ENCODE results near the gene MSANTD1.

MSANTD1 gene

GRCh38 chr4:3211866-3212265 lies 37.1 kb upstream of the MSANTD1 start:
- Histone ChIP-seq H3K4me1 (ENCODE audit: insufficient read depth, low read length) (no peaks in the 10 kb centered on the region), H3K9ac (ENCODE audit: low read depth, low read length) (no peak overlapping the region), H3K9me3 (ENCODE audit: control insufficient read depth, insufficient read depth, low read length) (no peaks in the 10 kb centered on the region), H3K36me3 (ENCODE audit: insufficient read depth, low read length) (peaks cover 37% of the 10 kb centered on the region)

GRCh38 chr4:3212391-3213105 lies 36.4 kb upstream of the MSANTD1 start:
- no peak overlapping the region for H3K9ac ChIP-seq (ENCODE audit: low read depth, low read length)
- no peaks in the 10 kb centered on the region for H3K9me3 ChIP-seq (ENCODE audit: control insufficient read depth, insufficient read depth, low read length)
- H3K36me3 ChIP-seq (ENCODE audit: insufficient read depth, low read length): peaks cover 34% of the 10 kb centered on the region

GRCh38 chr4:3213106-3213425 lies 35.9 kb upstream of the MSANTD1 start:
- H3K36me3 ChIP-seq (ENCODE audit: insufficient read depth, low read length): peaks cover 28% of the 10 kb centered on the region
- no peak overlapping the region for H3K9ac ChIP-seq (ENCODE audit: low read depth, low read length)
- H3K9me3 ChIP-seq (ENCODE audit: control insufficient read depth, insufficient read depth, low read length): no peaks in the 10 kb centered on the region
- H3K4me1 ChIP-seq (ENCODE audit: insufficient read depth, low read length): no peaks in the 10 kb centered on the region

More at GRCh38 chr4:3212391-3213105, 36.4 kb upstream of the MSANTD1 start:
- H3K4me1 ChIP-seq (ENCODE audit: insufficient read depth, low read length): no peaks in the 10 kb centered on the region

GRCh38 chr4:3213661-3214250 lies 35.2 kb upstream of the MSANTD1 start:
- Histone ChIP-seq H3K4me1 (ENCODE audit: insufficient read depth, low read length) (no peaks in the 10 kb centered on the region), H3K36me3 (ENCODE audit: insufficient read depth, low read length) (peaks cover 30% of the 10 kb centered on the region), H3K9me3 (ENCODE audit: control insufficient read depth, insufficient read depth, low read length) (no peaks in the 10 kb centered on the region), H3K9ac (ENCODE audit: low read depth, low read length) (no peak overlapping the region)

- Histone ChIP-seq H3K9me3 (ENCODE audit: control insufficient read depth, insufficient read depth, low read length) (no peaks in the 10 kb centered on the region), H3K4me1 (ENCODE audit: insufficient read depth, low read length) (no peaks in the 10 kb centered on the region), H3K9ac (ENCODE audit: low read depth, low read length) (no peak overlapping the region), H3K36me3 (ENCODE audit: insufficient read depth, low read length) (peaks cover 28% of the 10 kb centered on the region)
Measured at GRCh38 chr4:3215256-3215655, 33.7 kb upstream of the MSANTD1 start.

- Histone ChIP-seq H3K9me3 (ENCODE audit: control insufficient read depth, insufficient read depth, low read length) (no peaks in the 10 kb centered on the region), H3K9ac (ENCODE audit: low read depth, low read length) (no peak overlapping the region), H3K36me3 (ENCODE audit: insufficient read depth, low read length) (peaks cover 28% of the 10 kb centered on the region), H3K4me1 (ENCODE audit: insufficient read depth, low read length) (no peaks in the 10 kb centered on the region)
Measured at GRCh38 chr4:3215733-3216132, 33.2 kb upstream of the MSANTD1 start.

GRCh38 chr4:3217266-3217665 lies 31.7 kb upstream of the MSANTD1 start:
- peaks cover 31% of the 10 kb centered on the region for H3K36me3 ChIP-seq (ENCODE audit: insufficient read depth, low read length)
- no peaks in the 10 kb centered on the region for H3K9me3 ChIP-seq (ENCODE audit: control insufficient read depth, insufficient read depth, low read length)
- no peaks in the 10 kb centered on the region for H3K4me1 ChIP-seq (ENCODE audit: insufficient read depth, low read length)
- no peak overlapping the region for H3K9ac ChIP-seq (ENCODE audit: low read depth, low read length)

GRCh38 chr4:3217771-3218170 lies 31.2 kb upstream of the MSANTD1 start:
- Histone ChIP-seq H3K36me3 (ENCODE audit: insufficient read depth, low read length) (peaks cover 31% of the 10 kb centered on the region), H3K4me1 (ENCODE audit: insufficient read depth, low read length) (no peaks in the 10 kb centered on the region)

GRCh38 chr4:3218824-3219760 lies 29.9 kb upstream of the MSANTD1 start:
- Histone ChIP-seq H3K4me1 (ENCODE audit: insufficient read depth, low read length) (no peaks in the 10 kb centered on the region), H3K9me3 (ENCODE audit: control insufficient read depth, insufficient read depth, low read length) (no peaks in the 10 kb centered on the region), H3K36me3 (ENCODE audit: insufficient read depth, low read length) (peaks cover 29% of the 10 kb centered on the region), H3K9ac (ENCODE audit: low read depth, low read length) (no peak overlapping the region)

More at GRCh38 chr4:3217771-3218170, 31.2 kb upstream of the MSANTD1 start:
- Histone ChIP-seq H3K9me3 (ENCODE audit: control insufficient read depth, insufficient read depth, low read length) (no peaks in the 10 kb centered on the region), H3K9ac (ENCODE audit: low read depth, low read length) (no peak overlapping the region)

GRCh38 chr4:3219761-3220475 lies 29.0 kb upstream of the MSANTD1 start:
- Histone ChIP-seq H3K9me3 (ENCODE audit: control insufficient read depth, insufficient read depth, low read length) (no peaks in the 10 kb centered on the region), H3K9ac (ENCODE audit: low read depth, low read length) (no peak overlapping the region), H3K36me3 (ENCODE audit: insufficient read depth, low read length) (peaks cover 26% of the 10 kb centered on the region), H3K4me1 (ENCODE audit: insufficient read depth, low read length) (no peaks in the 10 kb centered on the region)

- no peak overlapping the region for H3K9ac ChIP-seq (ENCODE audit: low read depth, low read length)
- H3K36me3 ChIP-seq (ENCODE audit: insufficient read depth, low read length): peaks cover 26% of the 10 kb centered on the region
- no peaks in the 10 kb centered on the region for H3K4me1 ChIP-seq (ENCODE audit: insufficient read depth, low read length)
- H3K9me3 ChIP-seq (ENCODE audit: control insufficient read depth, insufficient read depth, low read length): no peaks in the 10 kb centered on the region
Measured at GRCh38 chr4:3220476-3221183, 28.3 kb upstream of the MSANTD1 start.

GRCh38 chr4:3221184-3221494 lies 27.8 kb upstream of the MSANTD1 start:
- peaks cover 26% of the 10 kb centered on the region for H3K36me3 ChIP-seq (ENCODE audit: insufficient read depth, low read length)
- H3K9ac ChIP-seq (ENCODE audit: low read depth, low read length): no peak overlapping the region
- no peaks in the 10 kb centered on the region for H3K4me1 ChIP-seq (ENCODE audit: insufficient read depth, low read length)
- H3K9me3 ChIP-seq (ENCODE audit: control insufficient read depth, insufficient read depth, low read length): no peaks in the 10 kb centered on the region

- H3K9me3 ChIP-seq (ENCODE audit: control insufficient read depth, insufficient read depth, low read length): no peaks in the 10 kb centered on the region
- H3K36me3 ChIP-seq (ENCODE audit: insufficient read depth, low read length): peaks cover 31% of the 10 kb centered on the region
- H3K9ac ChIP-seq (ENCODE audit: low read depth, low read length): no peak overlapping the region
- H3K4me1 ChIP-seq (ENCODE audit: insufficient read depth, low read length): no peaks in the 10 kb centered on the region
Measured at GRCh38 chr4:3221996-3222395, 27.0 kb upstream of the MSANTD1 start.

GRCh38 chr4:3223346-3223745 lies 25.6 kb upstream of the MSANTD1 start:
- peaks cover 35% of the 10 kb centered on the region for H3K36me3 ChIP-seq (ENCODE audit: insufficient read depth, low read length)
- H3K9ac ChIP-seq (ENCODE audit: low read depth, low read length): no peak overlapping the region
- no peaks in the 10 kb centered on the region for H3K9me3 ChIP-seq (ENCODE audit: control insufficient read depth, insufficient read depth, low read length)
- no peaks in the 10 kb centered on the region for H3K4me1 ChIP-seq (ENCODE audit: insufficient read depth, low read length)

All from ES-I3 (cell line).